Umbilical cord (tissue), 2 donors: ENCODE results near the gene SCGB2A2. TPM values are rescaled to one million over a fixed set of nuclear protein-coding genes. Genes with fewer than 3 reads are reported as not detected.

ENCODE experiments used
- DNase-seq: peaks from one replicate; pipeline ENCODE4 v3.0.0-alpha.2; 2015; ENCODE audit warnings: low spot score
- total RNA-seq: library from RNA; depleted of rRNA; stranded (reverse); fragments of >200 nt; gene quantifications from one replicate; pipeline ENCODE4 v1.2.3, GENCODE V29; 2014; ENCODE audit warnings: low replicate concordance; ENCODE audit not compliant: insufficient read depth

SCGB2A2 gene
- total RNA-seq, 1 donor from 2014 or later, result 0.48 TPM

DNA sequence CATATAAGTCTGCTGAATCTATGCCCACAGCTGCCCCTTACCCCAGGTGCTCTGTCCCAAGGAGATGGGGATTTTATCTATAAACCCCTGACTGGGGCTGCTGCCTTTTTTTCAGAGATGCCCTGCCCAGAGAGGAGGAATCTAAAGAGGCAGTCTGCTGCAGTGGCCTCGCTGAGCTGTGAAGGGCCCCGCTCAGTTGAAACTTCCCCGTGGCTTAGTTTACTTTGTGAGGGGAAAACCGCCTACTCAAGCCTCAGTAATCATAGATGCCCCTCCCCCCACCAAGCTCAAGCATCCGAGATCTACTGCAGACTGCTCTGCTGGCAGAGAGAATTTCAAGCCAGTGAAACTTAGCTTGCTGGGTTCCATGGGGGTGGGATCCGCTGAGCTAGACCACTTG lies 36.3 kb downstream of the SCGB2A2 start:
- no peak for DNase-seq

DNA sequence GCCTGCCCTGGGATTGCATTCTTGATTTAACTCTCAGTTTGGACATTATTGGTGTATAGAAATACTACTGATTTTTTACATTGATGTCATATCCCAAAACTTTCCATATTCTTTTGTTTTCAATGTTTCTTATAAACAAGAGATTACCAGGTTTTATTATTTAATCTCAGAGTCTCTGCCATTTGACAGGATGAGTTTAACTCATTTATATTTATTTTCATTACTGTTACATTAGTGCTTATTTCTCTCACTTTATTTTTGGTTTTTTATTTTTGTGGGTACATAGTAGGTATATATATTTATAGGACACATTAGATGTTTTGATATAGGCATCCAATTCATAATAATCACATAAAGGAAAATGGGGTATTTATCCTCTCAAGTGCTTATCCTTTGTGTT lies 38.0 kb downstream of the SCGB2A2 start:
- no peak for DNase-seq

- no peak for DNase-seq
Measured at GRCh38 chr11:62309991-62310390, 40.0 kb downstream of the SCGB2A2 start.

DNA sequence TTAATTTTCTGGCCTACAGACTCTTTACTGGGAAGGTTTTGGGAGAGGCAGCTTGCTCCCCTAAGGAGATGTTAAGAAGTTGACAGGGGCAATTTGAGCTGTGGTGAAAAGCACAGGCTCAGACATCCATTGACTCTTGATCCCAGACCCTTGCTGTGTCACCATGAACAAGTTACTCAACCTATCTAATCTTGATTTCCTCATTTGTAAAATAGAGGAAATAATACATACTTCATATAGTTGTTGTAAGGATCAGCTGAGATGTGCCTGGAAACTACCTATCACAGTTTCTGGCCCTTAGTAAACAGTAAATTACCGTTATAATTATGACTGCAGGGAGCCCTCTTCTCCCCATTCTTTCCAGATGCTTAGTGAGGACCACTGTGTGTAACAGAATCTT lies 45.5 kb downstream of the SCGB2A2 start:
- DNase-seq, result no peak

DNA sequence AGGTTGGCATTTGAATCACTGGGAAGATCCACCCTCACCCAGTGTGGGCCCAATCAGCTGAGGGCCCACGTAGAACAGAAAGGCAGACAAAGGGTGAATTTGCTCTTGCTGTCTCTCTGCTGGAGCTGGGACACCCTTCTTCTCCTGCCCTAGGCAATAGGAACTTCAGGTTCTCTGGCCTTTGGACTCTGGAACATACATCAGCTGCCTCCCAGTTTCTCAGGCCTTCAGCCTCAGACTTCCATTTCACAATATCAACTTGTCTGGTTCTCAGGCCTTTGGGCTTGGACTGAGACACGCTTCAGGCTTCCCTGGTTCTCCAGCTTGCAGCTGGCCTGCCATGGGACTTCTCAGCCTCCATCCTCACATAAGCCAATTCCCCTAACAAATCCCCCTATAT lies 52.6 kb downstream of the SCGB2A2 start:
- no peak for DNase-seq

Other genes starting within 250 kb of the SCGB2A2 start
- 11.6 TPM for gene INCENP, start 146.1 kb upstream of the SCGB2A2 start, total RNA-seq
- not detected for gene SCGB1D1, start 79.9 kb upstream of the SCGB2A2 start, total RNA-seq
- not detected for gene SCGB2A1, start 61.5 kb upstream of the SCGB2A2 start, total RNA-seq
- not detected for gene SCGB1D2, start 27.9 kb upstream of the SCGB2A2 start, total RNA-seq
- not detected for gene SCGB1D4, start 28.9 kb downstream of the SCGB2A2 start, total RNA-seq
- gene ASRGL1, start 67.3 kb downstream of the SCGB2A2 start, total RNA-seq, result 20.9 TPM
- gene SCGB1A1, start 148.9 kb downstream of the SCGB2A2 start, total RNA-seq, result not detected